Cortex of kidney (tissue), 1 donor: ENCODE measurements around the gene C1QTNF7.

Source experiments
- DNase-seq: peaks from one replicate; lab custom pipeline; 2025; lab: John Stamatoyannopoulos, UW

Gene C1QTNF7, protein sequence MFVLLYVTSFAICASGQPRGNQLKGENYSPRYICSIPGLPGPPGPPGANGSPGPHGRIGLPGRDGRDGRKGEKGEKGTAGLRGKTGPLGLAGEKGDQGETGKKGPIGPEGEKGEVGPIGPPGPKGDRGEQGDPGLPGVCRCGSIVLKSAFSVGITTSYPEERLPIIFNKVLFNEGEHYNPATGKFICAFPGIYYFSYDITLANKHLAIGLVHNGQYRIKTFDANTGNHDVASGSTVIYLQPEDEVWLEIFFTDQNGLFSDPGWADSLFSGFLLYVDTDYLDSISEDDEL

DNA sequence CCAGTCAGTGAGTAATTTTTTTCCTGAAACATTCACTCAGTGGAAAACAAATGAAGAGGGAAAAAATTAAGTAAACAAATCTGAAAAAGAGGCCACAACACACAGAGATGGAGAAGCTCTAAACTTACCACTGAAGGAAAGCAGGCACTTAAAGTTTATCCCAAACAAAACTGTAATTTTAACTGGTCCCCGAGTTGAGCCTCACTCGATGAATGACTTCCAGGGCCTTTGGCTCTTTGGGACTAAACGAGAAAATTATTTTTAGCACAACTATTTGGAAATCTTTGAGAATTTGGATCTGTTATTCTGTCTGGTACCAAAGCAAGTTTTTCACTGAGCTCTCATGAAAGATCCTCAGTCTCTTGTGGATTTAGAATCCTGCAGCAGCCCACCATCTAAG lies at the start of gene C1QTNF7:
Gene C1QTNF7 (plus strand): TSS at position 333 of the 400 bp plus-strand sequence. CDS start 7,711 bp downstream, outside the sequence.
- DNase-seq = no peak

GRCh38 chr4:15378062-15378461 lies 49.8 kb upstream of the C1QTNF7 start:
- no peak for DNase-seq

- no peak for DNase-seq
Measured at GRCh38 chr4:15378493-15378892, 49.3 kb upstream of the C1QTNF7 start.

DNA sequence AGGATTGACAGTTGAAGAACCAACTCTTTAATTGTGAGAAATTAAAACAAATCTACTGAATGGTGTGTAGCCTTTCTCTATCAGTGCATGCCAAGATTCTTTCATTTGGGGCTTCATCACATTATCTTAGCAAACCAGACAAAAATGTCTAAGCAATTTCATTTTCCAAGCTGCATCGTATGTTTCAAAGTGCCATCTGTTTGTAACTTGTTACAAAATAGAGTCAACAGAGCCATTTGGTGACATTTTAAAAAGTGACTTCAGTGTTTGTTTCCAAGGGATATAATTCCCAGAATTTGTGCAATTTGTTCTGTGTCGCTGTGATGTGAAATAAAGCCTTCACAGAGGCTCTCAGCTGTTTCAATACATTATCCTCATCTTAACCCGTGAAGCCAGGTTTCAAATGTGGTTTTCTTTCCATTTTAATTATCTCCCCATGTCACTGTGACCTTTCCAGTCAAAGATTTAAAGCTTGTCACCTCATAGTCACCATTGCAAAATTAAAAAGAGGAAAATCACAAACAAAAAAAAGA lies 46.0 kb upstream of the C1QTNF7 start:
- DNase-seq = no peak

DNA sequence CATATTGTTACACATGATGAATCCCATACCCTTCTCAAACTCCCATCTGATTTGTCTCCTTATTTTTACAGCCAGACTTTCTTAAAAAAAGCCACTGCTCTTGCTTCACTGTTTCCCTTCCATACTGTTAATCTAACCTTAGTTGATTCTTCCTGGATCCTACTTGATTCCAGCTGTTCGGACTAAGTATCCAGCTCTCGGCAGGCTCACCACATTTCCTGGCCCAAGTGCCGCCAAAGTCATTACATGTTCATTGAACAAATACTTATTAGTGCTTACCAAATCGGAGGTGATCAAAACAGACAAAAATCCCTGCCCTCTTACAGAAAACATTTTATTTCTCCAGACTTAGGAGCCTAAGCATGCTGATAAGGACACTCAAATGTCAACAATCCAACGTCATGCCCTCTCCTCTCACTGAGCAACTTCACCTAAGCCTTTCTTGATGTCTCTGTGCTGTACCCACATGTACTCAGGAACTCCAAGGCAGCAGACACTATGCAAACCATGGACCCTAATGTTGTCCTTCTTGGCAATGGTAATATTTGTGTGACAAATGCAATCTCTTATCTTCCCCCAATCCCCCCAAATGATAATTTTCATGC lies 45.1 kb upstream of the C1QTNF7 start:
- no peak for DNase-seq

GRCh38 chr4:15385515-15385914 lies 42.3 kb upstream of the C1QTNF7 start:
- no peak for DNase-seq

DNA sequence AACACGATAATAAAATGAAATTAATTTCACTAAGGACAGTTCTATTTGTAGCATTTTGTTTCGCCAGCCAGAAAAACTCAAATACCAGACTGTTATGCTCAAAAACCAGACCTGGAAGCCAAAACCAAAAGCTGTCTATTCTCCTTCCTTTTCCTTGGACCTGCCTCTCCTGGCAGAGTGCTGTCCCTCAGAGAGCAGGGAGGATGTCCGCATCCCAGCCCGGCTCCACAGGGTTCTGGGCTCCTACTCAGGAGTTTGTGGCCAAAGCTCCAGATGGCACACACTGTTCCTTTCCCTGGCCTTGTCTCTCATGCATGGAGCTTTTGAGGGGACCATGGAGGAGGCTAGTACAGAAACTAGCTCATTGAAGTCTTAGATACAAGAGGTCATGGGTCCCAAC lies 41.9 kb upstream of the C1QTNF7 start:
- DNase-seq = no peak

DNA sequence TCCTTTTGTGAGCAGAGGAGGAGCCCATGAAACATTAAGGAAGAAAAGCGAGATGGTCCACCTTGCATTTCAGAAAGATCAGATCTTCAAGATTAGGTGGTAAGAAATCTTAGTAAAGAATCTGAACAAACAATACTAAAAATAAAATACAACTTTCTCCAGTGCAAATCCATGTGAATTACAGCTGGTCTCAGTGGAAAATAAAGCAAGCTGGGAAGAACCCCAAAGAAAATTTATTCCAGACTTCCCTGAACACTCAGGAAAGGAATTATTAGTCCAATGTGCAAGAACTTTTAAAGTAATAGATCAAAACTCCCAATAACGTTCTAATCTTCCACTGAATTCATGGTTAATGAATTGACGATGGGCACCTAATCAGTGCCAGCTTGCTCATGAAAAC lies 37.3 kb upstream of the C1QTNF7 start:
- no peak for DNase-seq

DNA sequence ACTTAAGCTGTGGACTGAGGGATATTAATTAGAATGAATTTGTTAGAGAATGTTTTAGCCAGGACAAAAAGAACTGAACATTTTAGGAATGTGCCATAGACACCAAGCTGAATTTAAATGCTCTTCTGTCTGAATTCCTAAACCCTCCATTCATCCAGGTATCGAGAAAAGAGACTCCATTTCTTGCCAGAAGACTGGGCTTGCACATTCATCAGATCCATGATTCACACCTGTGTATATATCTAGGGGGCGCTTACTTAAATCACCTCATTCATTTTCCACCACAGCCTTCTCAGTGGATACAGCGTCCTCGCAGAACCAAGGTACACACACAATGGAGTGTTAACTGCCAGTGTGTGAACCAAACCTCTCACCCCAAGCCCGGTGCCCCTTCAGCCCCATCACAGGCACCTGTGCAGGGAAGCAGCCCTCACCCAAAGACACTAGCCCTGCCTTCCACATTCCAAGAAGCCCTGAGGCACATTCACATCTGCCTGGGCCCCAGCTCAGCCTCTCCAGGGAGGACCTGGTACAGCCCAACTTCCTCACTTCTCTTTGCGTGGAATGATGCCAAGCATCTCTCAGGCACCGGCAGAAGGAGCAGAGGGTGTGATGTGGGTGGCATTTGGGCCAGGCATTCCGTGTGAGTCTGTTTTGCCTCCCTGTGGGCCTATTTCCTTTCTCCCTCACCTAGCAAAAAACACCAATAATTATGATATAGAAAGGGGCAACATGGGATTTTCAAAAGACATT lies 35.6 kb upstream of the C1QTNF7 start:
- no peak for DNase-seq

GRCh38 chr4:15395311-15395710 lies 32.5 kb upstream of the C1QTNF7 start:
- DNase-seq = no peak

DNA sequence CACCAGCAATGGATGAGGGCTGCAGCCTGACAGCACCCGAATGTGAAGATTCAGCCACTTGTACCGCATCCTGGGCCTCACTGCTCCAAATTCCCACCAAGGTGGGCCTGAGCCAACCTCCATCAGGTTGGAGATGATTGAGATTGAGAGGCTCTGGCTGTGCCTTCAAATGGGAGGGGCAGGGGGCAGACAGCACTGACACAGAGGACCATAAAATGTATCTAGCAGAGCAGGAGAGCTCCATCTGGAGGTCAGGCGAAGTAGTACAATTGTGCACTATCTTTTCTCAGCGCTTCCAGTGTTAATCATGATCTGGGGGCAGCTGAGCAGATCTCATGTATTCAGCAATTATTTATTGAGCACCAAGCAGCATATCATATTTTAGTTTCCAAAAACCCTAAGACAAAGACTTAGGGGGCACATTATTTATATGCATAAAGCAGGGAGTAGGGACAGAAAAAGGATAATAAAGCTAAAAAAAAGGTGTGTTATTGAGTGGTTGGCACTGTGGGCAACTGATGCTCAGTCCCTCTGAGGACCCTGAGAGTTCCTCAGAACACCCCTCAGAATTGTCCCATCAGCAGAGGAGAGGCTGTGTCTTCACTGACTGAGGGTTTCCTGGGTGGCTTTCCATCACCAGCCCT lies 31.6 kb upstream of the C1QTNF7 start:
- no peak for DNase-seq

DNA sequence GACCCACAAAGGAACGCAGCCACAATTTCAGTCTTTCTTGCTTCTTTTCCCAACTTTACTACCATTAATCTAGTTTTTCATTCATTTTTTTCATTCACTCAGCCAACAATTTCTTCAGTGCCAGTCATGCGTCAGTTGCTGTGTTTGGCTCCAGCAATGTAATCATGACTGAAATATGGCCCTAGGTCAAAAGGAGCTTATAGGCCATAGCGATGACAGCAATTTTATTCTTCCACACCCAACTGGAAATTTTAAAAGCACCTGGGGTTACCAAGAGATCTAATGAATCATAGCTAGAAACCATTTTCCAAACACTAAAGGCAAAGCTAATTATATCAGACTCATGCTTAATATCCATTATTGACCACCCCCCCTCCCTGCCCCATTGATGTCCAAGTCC lies 29.8 kb upstream of the C1QTNF7 start:
- DNase-seq = no peak

DNA sequence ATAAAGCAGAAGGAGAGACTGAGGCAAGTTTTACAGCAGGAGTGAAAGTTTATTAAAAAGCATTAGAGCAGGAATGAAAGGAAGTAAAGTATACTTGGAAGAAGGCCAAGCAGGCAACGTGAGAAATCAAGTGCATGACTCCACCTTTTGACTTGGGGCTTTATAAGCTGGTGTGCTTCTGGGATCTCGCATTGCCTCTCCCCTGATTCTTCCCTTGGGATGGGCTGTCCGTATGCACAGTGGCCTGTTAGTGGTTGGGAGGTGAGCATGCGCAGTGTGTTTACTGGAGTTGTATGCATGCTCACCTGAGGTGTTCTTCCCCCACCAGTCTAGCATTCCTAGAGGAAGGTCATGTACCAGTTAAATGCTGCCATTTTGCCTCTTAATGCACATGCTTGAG lies 29.1 kb upstream of the C1QTNF7 start:
- no peak for DNase-seq

DNA sequence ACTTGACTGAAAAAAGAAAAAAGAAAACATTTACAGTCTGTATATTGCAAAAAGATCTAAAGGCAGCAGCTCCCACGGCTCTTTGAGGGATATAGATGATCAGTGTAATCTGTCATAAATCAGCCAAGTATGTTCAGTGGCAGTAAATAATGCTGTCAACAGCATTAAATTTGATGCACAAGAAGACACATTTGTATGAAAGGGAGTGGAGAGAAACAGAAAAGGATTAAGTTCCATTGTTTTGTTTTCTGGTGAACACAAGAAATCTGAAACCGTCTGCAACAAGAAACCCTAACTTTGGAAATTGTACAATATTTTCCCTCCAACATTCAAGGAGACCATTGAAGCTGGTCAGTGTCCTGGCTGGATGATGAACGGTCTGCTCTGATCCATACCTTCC lies 27.6 kb upstream of the C1QTNF7 start:
- no peak for DNase-seq

- DNase-seq = no peak
Measured at GRCh38 chr4:15400981-15401671, 26.7 kb upstream of the C1QTNF7 start.

GRCh38 chr4:15402146-15402545 lies 25.7 kb upstream of the C1QTNF7 start:
- DNase-seq = no peak

DNA sequence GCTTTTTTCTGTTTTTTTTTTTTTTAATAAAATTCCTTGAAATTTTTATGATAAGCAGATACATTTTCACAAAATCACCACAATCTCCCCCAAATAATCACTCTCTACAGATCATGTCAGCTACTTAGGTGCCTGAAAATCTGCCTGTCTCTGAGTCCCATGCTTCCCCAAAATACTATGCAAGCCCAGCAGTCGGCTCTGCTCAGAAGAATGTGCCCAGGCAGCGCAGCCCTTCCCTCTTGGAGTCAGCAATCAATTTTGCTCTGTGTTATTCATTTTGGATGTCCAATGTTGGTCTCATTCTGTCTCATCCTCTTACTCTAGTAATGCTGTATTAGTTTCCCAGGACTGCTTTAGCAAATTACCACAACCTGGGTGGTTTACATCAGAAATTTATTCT lies 24.9 kb upstream of the C1QTNF7 start:
- no peak for DNase-seq

DNA sequence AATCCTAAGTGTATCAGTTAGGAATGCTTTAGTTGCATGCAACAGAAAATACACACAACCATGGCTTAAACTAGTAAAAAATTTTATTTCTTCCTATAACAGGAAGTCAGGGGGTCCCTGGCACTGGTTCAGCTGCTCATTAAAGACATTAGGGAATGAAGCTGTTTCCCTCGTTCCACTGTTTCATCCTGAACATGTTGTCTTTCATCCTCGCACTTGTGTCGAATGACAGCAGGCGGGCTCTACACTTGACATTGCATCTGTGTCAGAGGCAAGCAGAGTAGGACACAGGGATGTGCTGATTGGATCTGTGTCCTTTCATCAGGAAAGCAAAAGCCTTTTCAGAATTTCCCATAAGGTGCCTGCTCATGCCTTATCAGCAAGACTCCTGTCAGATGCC lies 22.8 kb upstream of the C1QTNF7 start:
- no peak for DNase-seq

DNA sequence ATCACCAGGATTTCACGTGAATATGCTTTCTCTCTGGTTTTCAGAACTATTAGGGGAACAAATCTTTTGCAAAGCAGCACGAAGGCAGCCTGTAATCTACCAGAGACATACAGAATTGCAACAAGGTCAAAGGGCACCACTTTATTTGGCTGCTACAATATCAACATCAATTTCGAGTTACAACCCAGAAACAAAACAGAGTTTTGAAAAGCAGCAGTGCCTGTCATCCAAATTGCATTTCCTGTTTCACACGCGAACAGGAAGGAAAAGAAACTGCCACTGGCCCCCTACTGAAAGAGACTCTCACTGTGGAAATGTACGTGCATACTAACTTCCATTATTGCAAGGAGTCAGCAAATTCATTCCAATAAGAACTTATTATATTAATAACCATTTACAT lies 17.1 kb upstream of the C1QTNF7 start:
- DNase-seq = no peak

- no peak for DNase-seq
Measured at GRCh38 chr4:15412461-15412860, 15.4 kb upstream of the C1QTNF7 start.

GRCh38 chr4:15413010-15413622 lies 14.7 kb upstream of the C1QTNF7 start:
- no peak for DNase-seq
